HEK293 (cell line): ENCODE results near the gene PIK3R2.

Experiments used
- CTCF ChIA-PET: fragments of 350-600 bp; formaldehyde crosslinking; extraction: SDS; loops from one replicate; lab custom pipeline; 2021; ENCODE audit warnings: antibody characterized with exemption; lab: Yijun Ruan, JAX
- POLR2A ChIA-PET: fragments of 300-600 bp; formaldehyde crosslinking; extraction: SDS; loops from one replicate; lab custom pipeline; 2020; ENCODE audit warnings: antibody characterized with exemption, inconsistent platforms; lab: Yijun Ruan, JAX
- H3K27ac ChIP-seq: fragments of 200-500 bp; sonication (Bioruptor generic); 2 replicates; pipeline ENCODE4 v1.5.1; 2014; ENCODE audit warnings: low read depth, low read length, control low read depth, inconsistent platforms; ENCODE audit errors: extremely low read depth
- H3K36me3 ChIP-seq, 2 experiments: fragments of 200-500 bp in 1 of 2; sonication (Bioruptor generic) in 1 of 2; 1 replicate in 1 of 2; 2 replicates in 1 of 2; pipeline ENCODE4 v1.5.1; 2014 to 2017; ENCODE audit warnings: inconsistent platforms in 2 of 2, low read length in 2 of 2; ENCODE audit not compliant: control insufficient read depth in 2 of 2, insufficient read depth in 1 of 2
- H3K4me1 ChIP-seq: fragments of 200-500 bp; sonication (Bioruptor generic); 2 replicates; pipeline ENCODE4 v1.5.1; 2014; ENCODE audit warnings: mild to moderate bottlenecking, low read length, inconsistent platforms; ENCODE audit not compliant: control insufficient read depth, insufficient read depth
- H3K4me3 ChIP-seq: 2 replicates; pipeline ENCODE4 v1.5.1; 2011; ENCODE audit warnings: low read depth, mild to moderate bottlenecking, control low read depth, low read length, moderate library complexity
- H3K9me3 ChIP-seq: fragments of 200-500 bp; sonication (Bioruptor generic); 2 replicates; pipeline ENCODE4 v1.5.1; 2014; ENCODE audit warnings: low read depth, low read length, inconsistent platforms; ENCODE audit not compliant: control insufficient read depth, insufficient read depth
- BCL11B ChIP-seq: fragments of 450-650 bp; formaldehyde crosslinking; IDR thresholded peaks from 2 replicates; pipeline ENCODE4 v1.5.1; 2016; ENCODE audit warnings: low read depth, missing biosample characterization, missing genetic modification characterization
- CTCF ChIP-seq: fragments of 450-650 bp; formaldehyde crosslinking; IDR thresholded peaks from 2 replicates; pipeline ENCODE4 v1.5.1; 2016; ENCODE audit warnings: missing biosample characterization, missing genetic modification characterization
- GFI1B ChIP-seq: fragments of 450-650 bp; formaldehyde crosslinking; IDR thresholded peaks from 2 replicates; pipeline ENCODE4 v1.5.1; 2016; ENCODE audit warnings: missing biosample characterization, missing genetic modification characterization
- HOXA7 ChIP-seq: sonication (generic); formaldehyde crosslinking; IDR thresholded peaks from 2 replicates; pipeline ENCODE4 v1.8.1; 2022; ENCODE audit warnings: missing genetic modification reagents, borderline replicate concordance
- KLF1 ChIP-seq: fragments of 450-650 bp; formaldehyde crosslinking; IDR thresholded peaks from 2 replicates; pipeline ENCODE4 v1.5.1; 2016; ENCODE audit warnings: missing biosample characterization, missing genetic modification characterization
- KLF17 ChIP-seq: fragments of 450-650 bp; formaldehyde crosslinking; IDR thresholded peaks from 2 replicates; pipeline ENCODE4 v1.5.1; 2016; ENCODE audit warnings: missing biosample characterization, missing genetic modification characterization
- OVOL3 ChIP-seq: fragments of 450-650 bp; formaldehyde crosslinking; IDR thresholded peaks from 2 replicates; pipeline ENCODE4 v1.5.1; 2016; ENCODE audit warnings: missing biosample characterization, missing genetic modification characterization
- PRDM10 ChIP-seq: fragments of 450-650 bp; formaldehyde crosslinking; IDR thresholded peaks from 2 replicates; pipeline ENCODE4 v1.5.1; 2016; ENCODE audit warnings: missing biosample characterization, missing genetic modification characterization
- ZBTB17 ChIP-seq: fragments of 450-650 bp; formaldehyde crosslinking; IDR thresholded peaks from 2 replicates; pipeline ENCODE4 v1.5.1; 2016; ENCODE audit warnings: missing biosample characterization, missing genetic modification characterization
- ZBTB48 ChIP-seq: fragments of 450-650 bp; formaldehyde crosslinking; IDR thresholded peaks from 2 replicates; pipeline ENCODE4 v1.5.1; 2016; ENCODE audit warnings: missing biosample characterization, missing genetic modification characterization
- ZBTB6 ChIP-seq: fragments of 450-650 bp; formaldehyde crosslinking; IDR thresholded peaks from 2 replicates; pipeline ENCODE4 v1.5.1; 2017; ENCODE audit warnings: missing biosample characterization, missing genetic modification characterization
- ZFHX2 ChIP-seq: fragments of 450-650 bp; formaldehyde crosslinking; conservative IDR thresholded peaks from 2 replicates; pipeline ENCODE4 v1.5.1; 2016; ENCODE audit warnings: missing biosample characterization, missing genetic modification characterization
- ZNF112 ChIP-seq: fragments of 450-650 bp; formaldehyde crosslinking; IDR thresholded peaks from 2 replicates; pipeline ENCODE4 v1.5.0; 2017; ENCODE audit warnings: missing biosample characterization, missing genetic modification characterization
- ZNF114 ChIP-seq: fragments of 450-650 bp; formaldehyde crosslinking; IDR thresholded peaks from 2 replicates; pipeline ENCODE4 v1.5.0; 2017; ENCODE audit warnings: missing biosample characterization, missing genetic modification characterization
- ZNF416 ChIP-seq: fragments of 450-650 bp; formaldehyde crosslinking; IDR thresholded peaks from 2 replicates; pipeline ENCODE4 v1.5.1; 2016; ENCODE audit warnings: missing biosample characterization, missing genetic modification characterization
- ZNF423 ChIP-seq: fragments of 450-650 bp; formaldehyde crosslinking; IDR thresholded peaks from 2 replicates; pipeline ENCODE4 v1.5.1; 2016; ENCODE audit warnings: missing biosample characterization, missing genetic modification characterization
- ZNF488 ChIP-seq: fragments of 450-650 bp; formaldehyde crosslinking; IDR thresholded peaks from 2 replicates; pipeline ENCODE4 v1.5.1; 2016; ENCODE audit warnings: missing biosample characterization, missing genetic modification characterization
- ZNF514 ChIP-seq: fragments of 450-650 bp; formaldehyde crosslinking; IDR thresholded peaks from 2 replicates; pipeline ENCODE4 v1.5.1; 2016; ENCODE audit warnings: missing biosample characterization, missing genetic modification characterization
- ZNF596 ChIP-seq: fragments of 450-650 bp; IDR thresholded peaks from 2 replicates; pipeline ENCODE4 v1.5.0; 2018; ENCODE audit warnings: missing biosample characterization, mild to moderate bottlenecking, missing genetic modification characterization, moderate library complexity
- ZNF624 ChIP-seq: fragments of 450-650 bp; formaldehyde crosslinking; IDR thresholded peaks from 2 replicates; pipeline ENCODE4 v1.5.1; 2017; ENCODE audit warnings: missing biosample characterization, missing genetic modification characterization
- ZNF664 ChIP-seq: fragments of 450-650 bp; formaldehyde crosslinking; IDR thresholded peaks from 2 replicates; pipeline ENCODE4 v1.5.1; 2016; ENCODE audit warnings: missing biosample characterization, missing genetic modification characterization
- ZNF837 ChIP-seq: fragments of 450-650 bp; formaldehyde crosslinking; IDR thresholded peaks from 2 replicates; pipeline ENCODE4 v1.5.1; 2016; ENCODE audit warnings: missing biosample characterization, missing genetic modification characterization
- ZSCAN23 ChIP-seq: fragments of 450-650 bp; formaldehyde crosslinking; IDR thresholded peaks from 2 replicates; pipeline ENCODE4 v1.5.1; 2016; ENCODE audit warnings: missing biosample characterization, missing genetic modification characterization
- ZSCAN5A ChIP-seq: fragments of 450-650 bp; formaldehyde crosslinking; IDR thresholded peaks from 2 replicates; pipeline ENCODE4 v1.5.1; 2016; ENCODE audit warnings: missing biosample characterization, missing genetic modification characterization
- ZXDB ChIP-seq: fragments of 450-650 bp; formaldehyde crosslinking; IDR thresholded peaks from 2 replicates; pipeline ENCODE4 v1.5.1; 2016; ENCODE audit warnings: missing biosample characterization, missing genetic modification characterization

PIK3R2 gene

GRCh38 chr19:18203863-18204393 lies 51.0 kb downstream of the PIK3R2 start, which contains the start of gene RAB3A (continued):
- TF ChIP-seq ZNF488 (tag by site-specific recombination) = no peak
- no peak for TF ChIP-seq ZBTB17 (tag by site-specific recombination)
- no peak for TF ChIP-seq GFI1B (tag by site-specific recombination)
- TF ChIP-seq ZBTB48 (tag by site-specific recombination) = 0 out of 2 replicates have a peak, but pooled peaks have one; percentile 27
- TF ChIP-seq OVOL3 (tag by site-specific recombination) = no peak
- TF ChIP-seq CTCF (tag by site-specific recombination) = peak; percentile 87
- peak; percentile 61; the same call in 1 of the 2 replicates for TF ChIP-seq KLF17 (tag by site-specific recombination)
- no peak for TF ChIP-seq ZNF114
- peak; percentile 84 for TF ChIP-seq KLF1
- TF ChIP-seq ZSCAN23 (tag by site-specific recombination) = no peak
- TF ChIP-seq ZFHX2 = peak; percentile 82
- TF ChIP-seq ZNF837 (tag by site-specific recombination) = no peak
- TF ChIP-seq ZNF596 = no peak
- TF ChIP-seq BCL11B = no peak

- ChIA-PET CTCF (interaction anchor here (0.6 to 8.5 kb wide), 6 partner anchors 12 to 91 kb away, joined by 3 to 121 read pairs (median 8); partner anchors contain the start of gene MPV17L2), POLR2A (interaction anchor here (0.9 to 3.1 kb wide), 7 partner anchors 11 to 92 kb away, joined by 3 to 30 read pairs (median 4); partner anchors contain the start of genes JUND and MPV17L2)
- H3K4me1 ChIP-seq = peaks cover 8% of the 10 kb centered on the region
- no peaks in the 10 kb centered on the region for H3K9me3 ChIP-seq
- peak overlapping the region; percentile 60 for H3K27ac ChIP-seq
- H3K4me3 ChIP-seq = peak overlapping the region; percentile 36
- peaks cover 2 to 7% of the 10 kb centered on the region in 2 experiments; a peak in 2 of 3 replicates for H3K36me3 ChIP-seq
- TF ChIP-seq ZNF514 (tag by site-specific recombination) (no peak), ZNF423 (tag by site-specific recombination) (no peak), HOXA7 (CRISPR knock-in tag) (no peak), ZNF112 (no peak), ZNF416 (tag by site-specific recombination) (no peak), PRDM10 (tag by site-specific recombination) (peak; percentile 100), ZXDB (no peak; the same call in 1 of the 2 replicates), ZBTB6 (no peak), ZSCAN5A (tag by site-specific recombination) (no peak), ZNF664 (tag by site-specific recombination) (no peak), KLF1 (no peak), ZNF624 (tag by site-specific recombination) (no peak)
Observed at GRCh38 chr19:18204394-18205199, 51.6 kb downstream of the PIK3R2 start.
